Activated CD4-positive, alpha-beta T cell treated with anti-CD3 and anti-CD28 coated beads, Interleukin-2, Interleukin-6, amounts not matched to agents 100 ng/mL and 50 ng/mL, durations not matched to agents 16 hours and 8 hours (primary cell): ENCODE data around the gene LLGL1.

ENCODE experiments used
- DNase-seq: peaks from one replicate; pipeline ENCODE4 v3.0.0-alpha.2; 2020

Gene LLGL1

GRCh38 chr17:18225121-18225641, at the start of gene LLGL1:
Gene LLGL1 (plus strand): TSS chr17:18225635. CDS start chr17:18225683, 48 bp downstream.
- peak; percentile 98 for DNase-seq

DNA sequence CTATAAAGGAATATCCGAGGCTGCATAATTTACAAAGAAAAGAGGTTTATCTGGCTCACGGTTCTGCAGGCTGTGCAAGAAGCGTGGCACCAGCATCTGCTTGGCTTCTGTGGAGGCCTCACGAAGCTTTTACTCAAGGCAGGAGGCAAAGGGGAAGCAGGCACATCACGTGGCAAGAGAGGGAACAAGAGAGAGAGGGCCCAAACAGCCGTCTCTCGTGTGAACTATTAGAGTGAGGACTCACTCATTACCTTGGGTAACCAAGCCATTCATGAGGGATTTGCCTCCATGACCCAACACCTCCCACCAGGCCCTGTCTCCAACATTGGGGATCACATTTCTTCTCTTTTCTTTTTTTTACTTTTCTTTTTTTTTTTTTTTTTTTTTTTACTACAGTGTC, 49.3 kb upstream of the LLGL1 start:
- no peak for DNase-seq

DNA sequence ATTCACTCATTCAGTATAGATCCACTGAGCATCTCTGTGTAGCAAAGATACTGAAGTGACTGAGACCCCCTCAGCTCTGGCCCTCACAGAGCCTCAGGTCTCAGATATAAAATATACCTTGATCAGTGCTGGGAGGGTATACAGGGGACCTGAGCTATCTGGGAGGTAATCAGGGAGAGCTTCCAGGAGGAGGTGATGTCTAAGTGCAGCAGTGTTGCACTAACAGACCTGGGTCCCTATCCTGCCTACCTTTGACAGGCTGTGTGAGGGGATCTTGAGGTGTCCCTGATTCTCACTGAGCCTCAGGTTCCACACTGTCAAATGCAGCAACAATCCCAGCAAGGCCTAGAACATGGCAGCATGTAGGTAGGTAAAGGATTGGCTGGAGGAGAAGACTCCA, 48.3 kb upstream of the LLGL1 start:
- no peak for DNase-seq

GRCh38 chr17:18177722-18178121, 47.7 kb upstream of the LLGL1 start:
- DNase-seq = no peak

DNA sequence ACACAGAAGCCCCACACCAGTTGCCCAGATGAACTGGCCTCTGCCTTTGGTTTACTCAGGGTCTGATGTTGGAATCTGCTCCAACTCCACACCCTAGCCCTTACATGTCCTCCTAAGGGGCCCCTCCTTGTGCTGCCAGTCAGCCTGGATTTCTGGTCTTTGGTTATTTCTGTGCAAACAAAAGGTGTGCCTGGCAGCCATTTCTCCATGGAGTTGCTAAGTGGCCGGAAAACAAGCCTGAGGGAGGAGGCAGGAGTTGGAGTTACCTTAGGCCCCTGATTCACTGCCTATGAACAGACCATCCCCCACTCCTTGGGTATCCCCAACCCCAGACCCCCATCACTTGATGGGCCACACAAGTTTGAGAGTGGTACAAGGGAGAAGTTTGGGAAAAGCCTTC, 46.2 kb upstream of the LLGL1 start:
- no peak for DNase-seq

DNA sequence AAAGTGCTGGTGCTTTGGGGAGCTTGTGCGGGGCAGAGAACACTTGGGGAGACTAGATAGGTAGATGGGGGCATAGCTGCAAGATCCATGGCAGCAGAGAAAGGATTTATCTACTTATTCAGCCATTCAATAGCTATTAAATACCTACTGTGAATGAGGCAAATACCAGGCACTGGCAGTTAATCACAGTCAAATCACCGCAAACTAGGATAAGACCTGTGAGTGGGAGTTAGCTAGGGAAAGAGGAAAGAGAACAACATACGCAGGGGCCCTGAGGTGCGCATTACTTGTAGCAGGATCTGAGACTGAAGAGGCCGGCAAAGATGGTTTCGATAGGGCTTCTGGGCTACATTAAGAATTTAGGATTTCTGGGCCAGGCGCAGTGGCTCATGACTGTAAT, 45.6 kb upstream of the LLGL1 start:
- no peak for DNase-seq

DNA sequence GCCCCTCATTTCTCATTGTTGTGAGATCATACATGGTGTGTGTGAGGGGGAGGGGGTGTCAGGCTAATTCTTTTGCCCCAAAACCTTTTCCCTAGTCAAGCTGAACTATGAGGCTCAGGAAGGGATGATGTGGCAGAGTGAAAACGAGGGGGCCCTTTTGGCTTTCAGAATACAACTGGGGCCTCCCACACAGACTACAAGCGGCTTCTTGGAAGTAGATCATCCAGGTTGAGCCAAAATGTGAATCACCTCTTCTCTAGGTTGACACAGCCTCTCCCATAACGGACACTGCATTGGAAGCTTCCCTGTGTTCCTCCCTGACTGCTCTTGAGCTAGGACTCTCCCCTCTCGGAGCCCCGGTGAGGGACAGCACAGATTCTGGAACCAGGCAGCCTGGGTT, 44.1 kb upstream of the LLGL1 start:
- peak; percentile 68 for DNase-seq

- no peak for DNase-seq
Observed at GRCh38 chr17:18182110-18182977, 43.1 kb upstream of the LLGL1 start.

DNA sequence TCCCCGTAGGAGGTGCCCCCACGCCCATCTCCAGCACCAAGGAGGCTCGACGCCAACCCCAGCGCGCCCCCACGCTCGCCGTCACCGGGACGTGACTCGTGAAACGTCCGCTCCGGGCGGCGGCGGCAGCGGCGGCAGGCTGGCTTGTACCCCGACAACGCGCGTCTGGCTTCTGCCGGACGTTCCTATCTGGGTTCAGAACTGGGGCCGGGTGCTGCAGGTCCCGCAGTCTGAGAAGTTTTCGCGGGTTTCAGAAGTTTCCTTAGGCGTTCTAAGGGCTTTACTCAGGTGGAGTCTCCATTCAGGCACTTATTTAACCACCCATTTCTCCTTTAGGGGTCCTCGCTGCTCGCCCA, 42.5 kb upstream of the LLGL1 start:
- peak; percentile 90 for DNase-seq

DNA sequence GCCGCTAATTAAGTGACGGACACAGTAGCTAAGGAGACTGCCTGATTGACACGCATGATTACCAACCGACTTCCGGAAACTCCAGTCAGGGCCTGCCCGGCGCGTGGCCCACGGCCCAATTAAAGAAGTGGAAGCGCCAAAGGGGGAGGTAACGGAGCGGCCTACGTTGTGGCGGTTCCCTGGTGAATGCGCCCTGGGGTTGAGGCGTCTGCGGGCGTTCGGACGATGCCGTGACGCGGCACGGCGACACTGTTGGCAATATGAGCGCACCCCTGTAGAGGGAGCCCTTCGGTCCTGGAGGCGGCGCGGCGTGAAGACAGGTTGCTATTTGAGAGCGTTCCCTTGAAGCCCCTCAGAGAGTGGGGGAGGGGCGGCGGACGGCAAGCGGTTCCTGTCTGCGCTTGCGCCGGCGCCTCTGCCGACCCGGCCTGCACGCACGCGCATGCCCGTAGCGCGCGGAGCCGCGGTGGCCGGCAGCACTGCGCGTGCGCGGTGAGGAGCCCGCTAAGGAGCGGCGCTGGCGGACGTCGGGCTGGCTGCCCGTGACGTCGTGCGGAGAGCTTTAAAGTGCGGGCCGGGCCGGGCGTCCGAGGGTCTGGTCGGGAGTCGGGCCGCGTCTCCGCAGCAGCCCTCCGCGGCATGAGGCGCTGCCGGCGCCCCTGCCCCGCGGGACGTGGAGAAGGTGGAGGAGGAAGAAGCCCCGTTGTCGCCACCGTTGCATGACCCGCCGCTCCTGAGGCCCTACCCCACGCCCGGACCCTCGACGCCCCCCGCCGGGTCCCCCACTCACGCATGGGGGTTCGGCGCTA, 41.9 kb upstream of the LLGL1 start, which contains the start of gene ALKBH5:
Gene ALKBH5 (plus strand): TSS at position 495 of the 809 bp plus-strand sequence. CDS start 416 bp downstream, outside the sequence.
- peak; percentile 99 for DNase-seq

- DNase-seq = peak; percentile 73
Observed at GRCh38 chr17:18184143-18185031, 41.0 kb upstream of the LLGL1 start.

DNA sequence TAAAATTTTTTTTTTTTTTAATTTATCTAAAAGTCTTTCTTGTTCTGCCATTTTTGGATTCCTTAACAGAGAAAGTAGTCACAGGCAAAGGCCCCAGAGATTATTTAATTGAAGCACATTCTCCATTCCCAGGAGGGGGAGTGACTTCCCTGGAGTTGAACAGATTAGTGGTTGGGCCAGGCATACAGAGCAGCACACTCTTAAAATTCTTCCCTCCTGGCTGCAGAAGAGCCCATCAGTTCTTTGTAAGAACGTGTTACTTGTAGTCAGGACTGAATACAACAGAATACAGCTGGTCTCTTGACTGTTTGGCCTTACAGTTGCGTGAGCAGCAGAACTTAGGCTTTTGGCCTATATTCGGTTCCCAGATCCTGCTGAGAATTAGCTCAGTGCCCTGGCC, 40.0 kb upstream of the LLGL1 start:
- DNase-seq = no peak

DNA sequence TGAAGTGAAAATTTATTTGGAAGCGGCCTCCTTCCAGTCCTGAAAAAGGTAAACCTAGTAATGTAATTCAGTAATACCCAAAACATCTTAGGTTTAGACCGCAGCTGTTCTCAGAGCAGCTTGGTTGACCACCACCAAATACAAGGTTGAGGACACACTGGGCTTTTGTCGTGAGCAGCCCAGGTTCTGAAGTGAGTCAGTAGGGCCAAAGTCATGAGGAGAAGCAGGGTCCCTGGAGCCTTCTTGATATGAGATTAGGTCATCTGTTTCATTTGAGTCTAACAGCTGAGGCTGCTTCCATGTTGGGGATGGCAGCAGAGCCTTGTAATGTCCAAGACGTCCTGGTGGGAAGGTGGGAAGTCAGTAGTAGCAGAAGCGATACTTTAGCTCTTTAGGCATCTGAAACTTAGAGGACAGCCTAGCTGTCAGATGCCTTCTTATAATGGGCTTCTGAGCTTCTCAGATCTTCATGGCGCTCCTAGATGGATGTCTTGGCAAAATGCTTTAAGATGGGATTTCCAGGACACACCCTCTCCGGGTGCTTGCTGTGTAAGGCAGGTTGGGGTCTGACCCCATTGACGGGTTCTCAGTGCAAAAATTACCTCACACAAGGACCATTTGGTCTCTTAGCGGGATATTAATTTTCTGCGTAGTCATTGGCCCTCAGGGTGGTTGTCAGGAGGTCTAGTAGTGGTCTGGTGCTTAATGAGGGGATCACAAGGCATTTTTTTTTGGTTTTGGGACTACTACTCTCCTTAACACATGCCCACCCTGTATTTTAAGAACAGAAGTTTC, 39.4 kb upstream of the LLGL1 start:
- DNase-seq = peak; percentile 30

GRCh38 chr17:18186627-18186982, 38.8 kb upstream of the LLGL1 start:
- DNase-seq = no peak

DNA sequence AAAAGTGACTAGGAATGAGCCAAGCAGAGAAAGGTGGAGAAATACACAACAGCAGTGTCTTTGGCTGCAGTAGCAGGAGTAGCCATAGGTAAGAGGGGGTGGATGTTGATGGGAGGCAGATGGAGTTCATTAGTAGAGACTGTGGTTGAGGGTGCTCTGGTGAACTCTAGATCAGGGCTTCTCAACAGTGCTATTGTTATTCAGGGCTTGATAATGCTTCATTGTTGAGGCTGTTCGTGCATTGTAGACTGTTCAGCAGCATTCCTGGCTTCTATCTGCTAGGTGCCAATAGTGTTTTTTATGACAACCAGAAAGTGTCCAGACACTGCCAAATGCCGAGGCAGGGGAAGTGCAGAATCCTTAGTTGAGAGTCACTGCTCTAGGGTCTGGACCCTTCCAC, 38.2 kb upstream of the LLGL1 start:
- no peak for DNase-seq

DNA sequence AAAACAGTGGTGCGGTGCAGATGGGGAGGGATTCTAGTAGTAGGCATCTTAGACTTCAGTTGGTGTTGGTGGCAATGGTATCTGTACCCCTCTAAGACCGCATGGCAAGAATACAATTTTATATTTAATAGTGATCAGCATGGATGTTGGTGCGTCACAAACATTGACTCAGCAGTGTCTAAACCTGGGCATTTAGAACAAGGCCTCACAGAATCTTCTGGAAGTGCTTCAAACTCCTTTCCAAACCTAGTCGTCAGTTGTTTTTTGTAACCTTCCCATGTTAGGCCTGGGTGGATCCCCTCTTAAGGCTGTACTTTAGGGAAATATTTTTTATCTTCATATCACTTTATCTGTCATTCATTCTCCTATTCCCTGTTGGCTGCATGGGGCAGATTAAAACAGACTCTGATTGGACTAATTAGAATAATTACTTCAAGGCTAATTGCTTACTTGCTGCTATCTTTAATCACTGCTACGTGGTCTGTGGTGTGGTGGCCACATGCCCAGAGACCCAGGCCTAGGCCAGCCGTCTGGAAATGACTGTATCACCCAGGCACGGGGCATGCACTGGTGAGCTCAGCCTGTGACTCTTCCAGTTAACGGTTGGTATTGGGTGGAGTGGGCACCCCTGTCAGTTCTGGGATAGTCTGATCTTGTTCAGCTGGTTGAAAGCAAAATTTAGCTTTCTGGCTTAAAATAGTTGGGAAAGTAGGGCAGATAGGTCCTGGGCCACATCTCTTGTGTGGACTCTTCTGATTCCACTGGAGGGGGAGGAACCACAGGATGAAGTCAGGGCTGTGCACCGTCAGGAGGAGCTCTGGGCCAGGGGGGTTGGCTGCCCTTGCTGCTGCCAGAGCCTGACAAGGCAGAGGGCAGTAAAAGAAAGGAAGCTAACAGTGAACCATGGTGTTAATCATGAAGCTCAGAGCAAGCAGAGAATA, 37.3 kb upstream of the LLGL1 start:
- DNase-seq = peak; percentile 63

GRCh38 chr17:18190628-18191235, 34.7 kb upstream of the LLGL1 start:
- no peak for DNase-seq

DNA sequence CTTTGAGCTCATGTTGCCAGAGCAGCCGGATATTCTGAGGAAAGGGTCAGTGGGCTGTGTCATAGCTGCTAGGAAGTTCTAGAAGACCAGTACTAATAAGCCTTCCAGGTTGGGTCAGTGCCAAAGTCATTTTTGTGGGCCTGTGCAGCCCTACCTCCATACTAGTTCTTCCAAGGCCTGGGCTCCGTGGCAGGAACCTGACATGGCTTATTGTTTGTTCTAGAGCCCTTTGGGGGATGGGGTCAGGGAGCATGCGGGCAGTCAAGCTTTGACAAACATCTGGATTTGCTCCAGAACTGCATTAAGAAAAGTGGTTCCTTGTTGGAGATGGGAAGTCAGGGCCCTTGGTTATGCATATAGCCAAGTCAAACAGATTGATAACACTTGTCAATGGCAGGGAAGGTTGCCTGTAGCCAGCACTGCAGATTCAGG, 34.2 kb upstream of the LLGL1 start:
- DNase-seq = no peak

DNA sequence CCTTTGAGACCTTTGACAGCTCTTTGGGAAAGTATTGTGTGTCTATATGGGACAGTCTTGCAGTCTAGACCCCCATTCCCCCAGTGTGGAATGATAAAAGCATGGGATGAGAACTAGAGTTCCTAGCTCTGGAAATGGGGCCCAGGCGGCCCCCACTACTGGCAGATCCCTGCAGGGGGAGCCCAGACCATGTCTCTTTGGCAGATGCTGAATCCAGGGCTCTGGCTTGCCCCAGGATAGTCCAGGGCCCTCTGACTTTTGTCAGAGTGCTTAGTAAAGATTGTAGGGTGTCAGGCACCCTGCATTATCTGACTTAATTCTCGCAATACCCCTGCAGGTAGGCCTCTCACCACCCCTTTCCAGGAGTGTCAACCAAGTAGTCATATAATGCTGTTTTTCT, 33.5 kb upstream of the LLGL1 start:
- DNase-seq = no peak

- no peak for DNase-seq
Observed at GRCh38 chr17:18194394-18194793, 31.0 kb upstream of the LLGL1 start.
